Measurements from ENCODE around the gene HDAC9. TPM values are rescaled to one million over a fixed set of nuclear protein-coding genes. Genes with fewer than 3 reads are reported as not detected.
A peak's percentile ranks its signal among the peaks of the same experiment; 100 is the strongest.

The HDAC9 gene
- total RNA-seq = 32.4 TPM

DNA sequence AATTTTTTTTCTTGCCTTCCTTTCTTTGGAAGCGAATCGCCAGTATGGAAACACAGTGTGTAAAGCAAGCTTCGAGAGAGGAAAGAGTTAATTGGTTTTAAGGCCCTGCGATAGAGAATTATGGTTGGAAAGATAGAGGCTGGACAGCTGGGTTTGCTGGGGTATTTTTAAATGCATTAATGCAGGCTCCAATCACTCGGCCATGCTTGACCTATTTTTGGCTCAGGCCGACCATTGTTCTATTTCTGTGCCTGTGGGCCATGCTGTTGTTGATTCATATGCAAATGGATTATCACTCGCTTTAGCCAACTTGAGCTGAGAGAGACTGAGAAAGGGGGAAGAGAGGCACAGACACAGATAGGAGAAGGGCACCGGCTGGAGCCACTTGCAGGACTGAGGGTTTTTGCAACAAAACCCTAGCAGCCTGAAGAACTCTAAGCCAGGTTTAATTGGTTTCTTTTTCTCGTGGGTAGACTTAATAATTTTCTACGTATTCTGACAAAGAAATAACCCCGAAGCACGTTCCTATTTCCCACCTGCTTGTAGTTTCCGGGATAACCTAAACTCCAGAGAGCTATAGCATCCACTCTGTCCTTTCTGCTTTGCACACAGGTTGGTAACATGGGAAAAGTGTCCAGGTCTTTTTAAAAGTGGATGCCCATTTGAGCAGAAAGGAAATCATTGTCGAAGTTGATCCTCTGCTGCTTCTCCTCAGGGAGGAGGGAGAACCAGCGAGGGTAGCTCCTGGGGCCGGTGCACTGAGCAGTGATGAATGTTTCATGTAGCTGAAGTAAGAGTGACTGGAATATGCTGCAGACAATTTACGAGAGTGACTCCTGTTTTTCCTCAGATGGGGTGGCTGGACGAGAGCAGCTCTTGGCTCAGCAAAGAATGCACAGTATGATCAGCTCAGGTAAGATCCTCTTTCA lies at the start of gene HDAC9:
Gene HDAC9, plus strand, starts transcription at position 338 of the 929 bp plus-strand sequence. Its CDS starts 554 bp downstream, at position 892.
- H3K27ac ChIP-seq = peak within 1 kb of the TSS; percentile 33
- DNase-seq (ENCODE audit: extremely low spot score in 2 of 2) = no peak

DNA sequence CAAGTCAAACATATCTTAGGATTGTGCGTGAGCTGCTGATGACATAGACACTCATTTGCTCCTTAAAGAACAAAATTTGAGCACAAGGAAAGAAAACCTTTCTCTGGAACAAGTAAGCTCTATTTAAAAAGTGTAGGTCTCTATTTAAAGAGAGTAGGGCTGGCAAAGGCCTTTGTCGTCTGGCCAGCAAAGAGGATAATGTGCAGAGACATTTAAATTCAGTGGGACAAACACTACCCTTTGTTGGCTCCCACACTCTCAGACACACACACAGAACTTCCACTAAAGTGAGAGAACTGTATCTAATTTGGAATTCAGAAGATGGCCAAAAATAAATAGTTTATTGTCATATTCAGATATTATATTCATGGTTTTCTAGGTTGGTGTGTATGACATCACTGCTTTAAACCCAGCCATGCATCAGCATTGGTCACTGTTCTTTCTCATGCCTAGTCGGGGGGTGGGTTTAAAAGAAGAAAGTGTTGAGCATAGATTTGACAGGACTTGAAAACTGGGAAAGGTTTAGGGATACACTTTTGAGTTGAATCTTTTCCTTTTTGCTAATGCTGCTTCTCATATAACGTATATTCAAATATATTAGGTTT lies 49.5 kb upstream of the HDAC9 start:
- no peaks in the 10 kb centered on the region for H3K9me3 ChIP-seq
- H3K36me3 ChIP-seq = no peaks in the 10 kb centered on the region
- DNase-seq (ENCODE audit: extremely low spot score in 2 of 2) = no peak
- H3K27ac ChIP-seq = no peak overlapping the region
- H3K4me3 ChIP-seq = no peak overlapping the region
- no peak for TF ChIP-seq POLR2A (IDR thresholded peaks at IDR 0.05)
- TF ChIP-seq POLR2AphosphoS5 (IDR thresholded peaks at IDR 0.05; ENCODE audit: insufficient read depth in 1 of 2, low read depth in 1 of 2) = no peak
- TF ChIP-seq, protein P1, sequence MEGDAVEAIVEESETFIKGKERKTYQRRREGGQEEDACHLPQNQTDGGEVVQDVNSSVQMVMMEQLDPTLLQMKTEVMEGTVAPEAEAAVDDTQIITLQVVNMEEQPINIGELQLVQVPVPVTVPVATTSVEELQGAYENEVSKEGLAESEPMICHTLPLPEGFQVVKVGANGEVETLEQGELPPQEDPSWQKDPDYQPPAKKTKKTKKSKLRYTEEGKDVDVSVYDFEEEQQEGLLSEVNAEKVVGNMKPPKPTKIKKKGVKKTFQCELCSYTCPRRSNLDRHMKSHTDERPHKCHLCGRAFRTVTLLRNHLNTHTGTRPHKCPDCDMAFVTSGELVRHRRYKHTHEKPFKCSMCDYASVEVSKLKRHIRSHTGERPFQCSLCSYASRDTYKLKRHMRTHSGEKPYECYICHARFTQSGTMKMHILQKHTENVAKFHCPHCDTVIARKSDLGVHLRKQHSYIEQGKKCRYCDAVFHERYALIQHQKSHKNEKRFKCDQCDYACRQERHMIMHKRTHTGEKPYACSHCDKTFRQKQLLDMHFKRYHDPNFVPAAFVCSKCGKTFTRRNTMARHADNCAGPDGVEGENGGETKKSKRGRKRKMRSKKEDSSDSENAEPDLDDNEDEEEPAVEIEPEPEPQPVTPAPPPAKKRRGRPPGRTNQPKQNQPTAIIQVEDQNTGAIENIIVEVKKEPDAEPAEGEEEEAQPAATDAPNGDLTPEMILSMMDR (IDR thresholded peaks at IDR 0.05) = no peak
- no peaks in the 10 kb centered on the region for H3K4me1 ChIP-seq
- H3K27me3 ChIP-seq = no peaks in the 10 kb centered on the region
- intact Hi-C loops (cut with DNase I) = no loop called here

More for the DNA sequence above, at the start of gene HDAC9:
- H3K9me3 ChIP-seq = no peaks in the 10 kb centered on the region
- intact Hi-C loops (cut with DNase I) = no loop called here
- H3K4me1 ChIP-seq = no peaks in the 10 kb centered on the region
- H3K27me3 ChIP-seq = no peaks in the 10 kb centered on the region
- H3K36me3 ChIP-seq = no peaks in the 10 kb centered on the region
- TF ChIP-seq POLR2AphosphoS5 (IDR thresholded peaks at IDR 0.05; ENCODE audit: insufficient read depth in 1 of 2, low read depth in 1 of 2) (no peak), POLR2A (IDR thresholded peaks at IDR 0.05) (no peak)
- TF ChIP-seq, protein P1 (IDR thresholded peaks at IDR 0.05) = no peak
- peak within 1 kb of the TSS; percentile 35 to 39 for H3K4me3 ChIP-seq

DNA sequence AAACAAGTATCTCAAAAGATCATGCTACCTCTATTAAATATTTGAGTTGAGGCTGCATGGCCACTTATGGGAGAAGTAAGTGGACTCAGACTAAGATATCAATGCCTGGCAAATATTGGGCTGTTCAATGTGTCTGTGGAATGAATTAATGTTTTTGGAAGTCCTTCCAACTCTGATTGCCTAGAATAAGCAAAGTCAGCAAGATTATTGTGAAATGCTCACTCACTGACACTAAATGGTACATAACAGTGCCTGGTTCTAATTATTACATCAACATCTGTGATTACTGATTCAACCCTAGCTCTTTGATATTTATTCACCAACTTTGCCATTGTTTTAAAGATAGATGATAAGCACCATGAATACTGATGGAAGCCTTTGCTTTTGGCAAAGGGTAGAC lies 45.5 kb upstream of the HDAC9 start:
- H3K27me3 ChIP-seq = no peaks in the 10 kb centered on the region
- no peaks in the 10 kb centered on the region for H3K4me1 ChIP-seq
- intact Hi-C loops (cut with DNase I) = no loop called here
- DNase-seq (ENCODE audit: extremely low spot score in 2 of 2) = no peak
- H3K36me3 ChIP-seq = no peaks in the 10 kb centered on the region
- no peak overlapping the region for H3K27ac ChIP-seq
- TF ChIP-seq POLR2AphosphoS5 (IDR thresholded peaks at IDR 0.05; ENCODE audit: insufficient read depth in 1 of 2, low read depth in 1 of 2) (no peak), POLR2A (IDR thresholded peaks at IDR 0.05) (no peak)
- TF ChIP-seq, protein P1 (IDR thresholded peaks at IDR 0.05) = no peak
- no peaks in the 10 kb centered on the region for H3K9me3 ChIP-seq
- no peak overlapping the region for H3K4me3 ChIP-seq

DNA sequence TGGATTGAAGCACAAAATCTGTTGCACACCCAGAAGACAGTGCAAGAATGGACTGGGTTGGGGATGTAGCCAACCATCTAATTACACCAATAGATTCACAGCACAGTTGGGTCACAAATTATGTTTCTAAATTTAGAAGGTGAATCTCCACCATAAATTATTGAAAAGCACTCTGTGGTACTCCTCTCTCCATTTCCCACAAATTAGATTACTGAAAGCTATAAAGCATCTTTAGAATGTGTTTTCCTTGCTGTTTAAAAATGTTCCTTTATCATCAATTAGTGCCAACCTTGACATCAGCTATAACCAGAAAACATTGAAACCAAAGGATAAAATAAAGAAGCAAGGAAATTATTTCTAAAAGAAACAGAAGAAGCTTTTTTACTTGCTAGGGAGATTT lies 39.9 kb upstream of the HDAC9 start:
- no peak for TF ChIP-seq POLR2AphosphoS5 (IDR thresholded peaks at IDR 0.05; ENCODE audit: insufficient read depth in 1 of 2, low read depth in 1 of 2)
- TF ChIP-seq POLR2A (IDR thresholded peaks at IDR 0.05) = no peak
- TF ChIP-seq, protein P1 (IDR thresholded peaks at IDR 0.05) = no peak
- Histone ChIP-seq H3K4me3 (no peak overlapping the region), H3K4me1 (no peaks in the 10 kb centered on the region), H3K27ac (no peak overlapping the region), H3K27me3 (no peaks in the 10 kb centered on the region), H3K36me3 (no peaks in the 10 kb centered on the region), H3K9me3 (no peaks in the 10 kb centered on the region)
- no peak for DNase-seq (ENCODE audit: extremely low spot score in 2 of 2)
- intact Hi-C loops (cut with DNase I) = no loop called here

All from vagina (tissue), 2 donors.